K562 (cell line): ENCODE results near the gene RHOF. TPM values are rescaled to one million over a fixed set of nuclear protein-coding genes. Genes with fewer than 3 reads are reported as not detected.

Experiments
- CC2D1A ChIP-seq: fragments of 450-650 bp; IDR thresholded peaks from 2 replicates; pipeline ENCODE4 v1.6.1; 2017; ENCODE audit warnings: mild to moderate bottlenecking
- E4F1 ChIP-seq: fragments of 250-450 bp; sonication (Bioruptor Pico); IDR thresholded peaks from 2 replicates; pipeline ENCODE4 v1.5.0; 2021; ENCODE audit warnings: mild to moderate bottlenecking, borderline replicate concordance
- ELF4 ChIP-seq: fragments of 450-650 bp; formaldehyde crosslinking; IDR thresholded peaks from 2 replicates; pipeline ENCODE4 v1.4.0; 2022; ENCODE audit warnings: missing genetic modification characterization
- GTF2A2 ChIP-seq: IDR thresholded peaks from 2 replicates; pipeline ENCODE4 v1.6.1; 2016; ENCODE audit warnings: mild to moderate bottlenecking, missing genetic modification characterization, missing compliant biosample characterization
- GTF2E2 ChIP-seq: fragments of 200-800 bp; sonication (Bioruptor generic); IDR thresholded peaks from 2 replicates; pipeline ENCODE4 v1.6.1; 2016; ENCODE audit warnings: missing genetic modification characterization, missing compliant biosample characterization
- KDM4B ChIP-seq, 2 experiments: fragments of 450-650 bp in 1 of 2; sonication (generic) in 1 of 2; IDR thresholded peaks; 2 replicates each; pipeline ENCODE4 v1.6.1; 2016 to 2017; ENCODE audit warnings: borderline replicate concordance in 2 of 2, antibody characterized with exemption in 1 of 2, low read depth in 1 of 2, mild to moderate bottlenecking in 1 of 2
- KLF6 ChIP-seq: fragments of 250-450 bp; sonication (Bioruptor Pico); IDR thresholded peaks from 2 replicates; pipeline ENCODE4 v1.4.0; 2020; ENCODE audit warnings: mild to moderate bottlenecking, moderate library complexity, borderline replicate concordance
- MAX ChIP-seq: sonication (generic); formaldehyde crosslinking; IDR thresholded peaks from 2 replicates; pipeline ENCODE4 v1.9.0; 2022; ENCODE audit warnings: mild to moderate bottlenecking, missing genetic modification reagents
- MCM7 ChIP-seq, 2 experiments: fragments of 450-650 bp; IDR thresholded peaks; 2 replicates each; pipeline ENCODE4 v1.6.1; 2016 to 2018
- MEF2A ChIP-seq: IDR thresholded peaks from 2 replicates; pipeline ENCODE4 v1.6.1; 2011; ENCODE audit warnings: low read depth, mild to moderate bottlenecking, low read length, moderate library complexity; ENCODE audit not compliant: control insufficient read depth
- NCOA6 ChIP-seq: fragments of 450-650 bp; IDR thresholded peaks from 2 replicates; pipeline ENCODE4 v1.6.1; 2017; ENCODE audit warnings: mild to moderate bottlenecking
- PCBP1 ChIP-seq: fragments of 200-400 bp; formaldehyde crosslinking; IDR thresholded peaks from 2 replicates; pipeline ENCODE4 v1.6.1; 2018; ENCODE audit warnings: mild to moderate bottlenecking, low read depth, low read length; ENCODE audit not compliant: poor library complexity, severe bottlenecking
- POLR2G ChIP-seq: fragments of 200-400 bp; formaldehyde crosslinking; IDR thresholded peaks from 2 replicates; pipeline ENCODE4 v1.6.1; 2017; ENCODE audit warnings: low read depth, mild to moderate bottlenecking, antibody characterized with exemption, low read length, moderate library complexity
- POLR3G ChIP-seq: IDR thresholded peaks from 2 replicates; pipeline ENCODE4 v1.6.1; 2011; ENCODE audit not compliant: insufficient read length, insufficient replicate concordance; ENCODE audit errors: extremely low read depth
- RBM39 ChIP-seq: fragments of 200-400 bp; formaldehyde crosslinking; optimal IDR thresholded peaks from 2 replicates; pipeline ENCODE3; 2018; ENCODE audit warnings: low read depth, low read length
- U2AF2 ChIP-seq: fragments of 200-400 bp; formaldehyde crosslinking; optimal IDR thresholded peaks from 2 replicates; pipeline ENCODE3; 2017; ENCODE audit warnings: low read depth, mild to moderate bottlenecking, low read length
- ZBTB11 ChIP-seq, 3 experiments: fragments of 200-800 bp in 1 of 3; fragments of 250-450 bp in 1 of 3; fragments of 450-650 bp in 1 of 3; sonication (Bioruptor Pico) in 1 of 3; sonication (Bioruptor generic) in 1 of 3; formaldehyde crosslinking in 1 of 3; IDR thresholded peaks; 2 replicates each; pipeline versions ENCODE4 v1.6.1 to v1.8.0; 2016 to 2022; ENCODE audit warnings: mild to moderate bottlenecking in 2 of 3, missing genetic modification characterization in 2 of 3, missing compliant biosample characterization in 1 of 3, moderate library complexity in 1 of 3
- ZFP30 ChIP-seq: fragments of 250-450 bp; sonication (Bioruptor Pico); IDR thresholded peaks from 2 replicates; pipeline ENCODE4 v1.8.0; 2022; ENCODE audit warnings: moderate library complexity, mild to moderate bottlenecking, inconsistent platforms, borderline replicate concordance
- ZNF184 ChIP-seq: sonication (generic); formaldehyde crosslinking; IDR thresholded peaks from 2 replicates; pipeline ENCODE4 v1.5.0; 2020; ENCODE audit warnings: missing genetic modification reagents
- ZNF224 ChIP-seq: sonication (generic); formaldehyde crosslinking; IDR thresholded peaks from 2 replicates; pipeline ENCODE4 v1.8.0; 2022; ENCODE audit warnings: mild to moderate bottlenecking, missing genetic modification reagents
- ZNF324 ChIP-seq: fragments of 250-450 bp; sonication (Bioruptor Pico); IDR thresholded peaks from 2 replicates; pipeline ENCODE4 v1.4.0; 2020; ENCODE audit warnings: mild to moderate bottlenecking
- ZNF586 ChIP-seq: fragments of 450-650 bp; formaldehyde crosslinking; conservative IDR thresholded peaks from 2 replicates; pipeline ENCODE4 v1.4.0; 2020; ENCODE audit warnings: mild to moderate bottlenecking, moderate library complexity
- polyA plus RNA-seq, 8 experiments: library from polyadenylated mRNA; depleted of rRNA in 4 of 8; stranded (reverse) in 5 of 8; unstranded in 3 of 8; fragments of >200 nt; fragmentation: Nextera tagmentation in 2 of 8; fragmentation: Illumina TruSeq in 1 of 8; extraction: Ambion mirVana in 2 of 8; extraction: Trizol in 1 of 8; gene quantifications; 2 replicates each; pipeline versions ENCODE4 v1.2.1 to v1.2.3, GENCODE V29; 2011 to 2014; ENCODE audit warnings: inconsistent platforms in 1 of 8, missing spikeins in 1 of 8
- total RNA-seq, 7 experiments: library from RNA; depleted of rRNA in 6 of 7; stranded (reverse); fragments of >200 nt in 6 of 7; fragmentation: Illumina TruSeq in 2 of 7; extraction: Trizol in 2 of 7; gene quantifications; 2 replicates each; pipeline versions ENCODE4 v1.2.1 to v1.2.3, GENCODE V29; 2011 to 2021; ENCODE audit warnings: low replicate concordance in 1 of 7

RHOF gene
- total and polyA plus RNA-seq, 9 of the 15 experiments (the other 6 are each of a cell fraction or from before 2014, with no cell fraction given) = 0.13 to 10.1 (median 4.0) TPM

GRCh38 chr12:121793838-121794533 lies 498 bp upstream of the RHOF start (continued):
- TF ChIP-seq ZNF224 = no peak
- TF ChIP-seq RBM39 = peak; percentile 59
- TF ChIP-seq ZNF324 = no peak
- no peak for TF ChIP-seq MCM7 (IDR thresholded peaks at IDR 0.05)
- no peak for TF ChIP-seq GTF2E2
- TF ChIP-seq KLF6 = no peak
- peak in 1 of 2 experiments; percentile 67; a peak in 2 of 4 replicates for TF ChIP-seq KDM4B (IDR thresholded peaks at IDR 0.05; ENCODE audit: borderline replicate concordance in 2 of 2, low read depth in 1 of 2)
- TF ChIP-seq MEF2A = no peak
- TF ChIP-seq ZFP30 = no peak
- TF ChIP-seq ZBTB11 (CRISPR knock-in tag; IDR thresholded peaks at IDR 0.05) = no peak; a peak in 1 of 6 replicates
- TF ChIP-seq GTF2A2 (tag) = no peak
- no peak for TF ChIP-seq PCBP1
- no peak for TF ChIP-seq U2AF2
- no peak for TF ChIP-seq ZNF184 (CRISPR knock-in tag)
- TF ChIP-seq CC2D1A = peak; percentile 64; the same call in 1 of the 2 replicates
- TF ChIP-seq ZNF586 = no peak
- peak; percentile 94 for TF ChIP-seq MAX
- no peak for TF ChIP-seq E4F1 (CRISPR knock-in tag)
- no peak for TF ChIP-seq NCOA6
- TF ChIP-seq POLR3G = no peak
- TF ChIP-seq POLR2G = peak; percentile 91
- no peak for TF ChIP-seq ELF4 (CRISPR knock-in tag)
